Common myeloid progenitor, CD34-positive (primary cell): ENCODE results near the gene HOXC9.
A peak's percentile ranks its signal among the peaks of the same experiment; 100 is the strongest.

Experiments
- CTCF ChIA-PET: fragments of 350-600 bp; sonication (Branson Sonifier 250); formaldehyde crosslinking; loops from one replicate; lab custom pipeline; 2021; ENCODE audit warnings: antibody characterized with exemption; lab: Charles Lee
- POLR2A ChIA-PET: fragments of 350-600 bp; sonication (Branson Sonifier 250); formaldehyde crosslinking; loops from one replicate; lab custom pipeline; 2021; ENCODE audit warnings: antibody characterized with exemption; lab: Charles Lee
- DNase-seq, 3 donors: peaks; one replicate each; pipeline versions ENCODE4 v3.0.0 to v3.0.0-alpha.2; 2013
- H3K27ac ChIP-seq, 2 experiments: 1 replicate in 1 of 2; 2 replicates in 1 of 2; pipeline ENCODE4 v1.7.0; 2013; ENCODE audit warnings: inconsistent platforms in 2 of 2, low read length in 2 of 2, mild to moderate bottlenecking in 2 of 2, low read depth in 1 of 2, moderate library complexity in 1 of 2; ENCODE audit not compliant: severe bottlenecking in 2 of 2, insufficient read depth in 1 of 2, poor library complexity in 1 of 2
- H3K27me3 ChIP-seq, 5 experiments: replicated peaks in 2 of 5; 1 replicate in 3 of 5; 2 replicates in 2 of 5; pipeline versions ENCODE4 v1.6.1 to v1.7.0; 2013; ENCODE audit warnings: low read length in 4 of 5, mild to moderate bottlenecking in 2 of 5, moderate library complexity in 2 of 5, inconsistent platforms in 1 of 5; ENCODE audit not compliant: insufficient read depth in 5 of 5, control insufficient read depth in 4 of 5
- H3K36me3 ChIP-seq, 4 experiments: 1 replicate in 2 of 4; 2 replicates in 2 of 4; pipeline versions ENCODE4 v1.6.1 to v1.7.0; 2013; ENCODE audit warnings: low read length in 3 of 4, control low read depth in 1 of 4, mild to moderate bottlenecking in 1 of 4; ENCODE audit not compliant: control insufficient read depth in 4 of 4, insufficient read depth in 4 of 4
- H3K4me1 ChIP-seq, 4 experiments: 1 replicate in 3 of 4; 2 replicates in 1 of 4; pipeline versions ENCODE4 v1.6.1 to v1.7.1; 2013; ENCODE audit warnings: low read length in 3 of 4, mild to moderate bottlenecking in 3 of 4, control low read depth in 1 of 4, inconsistent platforms in 1 of 4, moderate library complexity in 1 of 4; ENCODE audit not compliant: control insufficient read depth in 4 of 4, insufficient read depth in 4 of 4; ENCODE audit errors: control extremely low read depth in 1 of 4
- H3K4me3 ChIP-seq, 7 experiments: 1 replicate in 4 of 7; 2 replicates in 3 of 7; pipeline versions ENCODE4 v1.5.1 to v1.7.0; 2013; ENCODE audit warnings: mild to moderate bottlenecking in 7 of 7, low read length in 6 of 7, moderate library complexity in 6 of 7, inconsistent platforms in 2 of 7, low read depth in 2 of 7, control low read depth in 1 of 7; ENCODE audit not compliant: insufficient read depth in 4 of 7, control insufficient read depth in 1 of 7; ENCODE audit errors: extremely low read depth in 1 of 7
- H3K9me3 ChIP-seq, 5 experiments: 1 replicate in 4 of 5; 2 replicates in 1 of 5; pipeline versions ENCODE4 v1.6.1 to v1.7.1; 2013; ENCODE audit warnings: low read length in 4 of 5, mild to moderate bottlenecking in 2 of 5, inconsistent platforms in 1 of 5, low read depth in 1 of 5, moderate library complexity in 1 of 5; ENCODE audit not compliant: control insufficient read depth in 4 of 5, insufficient read depth in 2 of 5; ENCODE audit errors: control extremely low read depth in 1 of 5
- WGBS: methylation state at CpG from one replicate; pipeline ENCODE4 v1.1.5; 2013; ENCODE audit not compliant: insufficient coverage; 5-methylcytosine and 5-hydroxymethylcytosine counted together

Gene HOXC9

DNA sequence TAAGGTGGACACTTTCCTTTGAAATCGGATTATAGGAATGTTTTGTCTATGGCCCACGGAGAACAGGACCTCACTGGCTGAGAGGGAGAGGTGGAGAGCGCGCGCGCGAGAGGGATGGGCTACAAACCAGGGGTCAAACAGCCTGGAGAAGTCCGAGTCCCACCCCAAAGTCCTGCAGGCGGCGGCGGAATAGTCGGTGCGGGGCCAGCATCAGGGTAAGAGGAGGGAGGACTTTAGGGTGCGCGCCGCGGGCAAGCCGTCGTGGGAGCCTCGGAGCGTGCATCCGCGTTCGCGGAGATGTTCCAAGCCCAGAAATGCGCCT lies 5.5 kb downstream of the HOXC9 start:
- no peaks in the 10 kb centered on the region for H3K9me3 ChIP-seq
- no peak overlapping the region for H3K27ac ChIP-seq
- H3K27me3 ChIP-seq: peaks cover 14 to 98% (median 64%) of the 10 kb centered on the region in 5 experiments

DNA sequence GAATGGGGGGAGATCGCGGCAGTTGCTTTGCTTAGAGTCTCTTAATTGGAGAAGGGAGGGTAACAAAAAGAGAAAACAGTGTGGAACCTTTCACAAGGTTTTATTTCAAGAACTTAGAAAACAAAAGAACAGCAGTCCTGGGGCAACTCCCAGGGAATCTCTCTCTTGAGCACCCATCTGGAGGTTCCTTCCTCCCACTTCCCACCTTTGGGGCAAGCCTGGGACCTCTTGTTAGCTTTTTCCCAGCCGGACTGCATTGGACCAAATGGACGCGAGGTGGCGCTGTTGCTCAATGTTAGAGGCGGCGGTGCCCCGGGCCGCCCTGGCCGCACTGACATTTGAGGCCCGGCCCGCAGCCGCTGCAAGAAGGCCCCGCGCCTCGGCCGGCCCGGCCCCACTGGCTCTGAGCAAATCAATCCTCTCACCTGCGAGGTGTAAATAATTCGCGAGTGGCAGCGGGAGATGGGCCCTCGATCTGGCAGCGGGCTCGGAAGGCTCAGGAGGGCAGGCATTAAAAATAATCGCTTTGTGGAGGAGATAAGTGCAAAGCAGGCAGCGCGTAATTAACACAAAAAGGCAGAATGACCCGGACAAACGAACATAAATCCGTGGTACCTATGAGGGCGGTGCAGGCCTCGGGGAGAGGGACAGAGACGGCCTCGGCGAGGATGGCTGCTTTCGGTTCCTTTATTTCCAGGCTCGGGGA lies 6.0 kb downstream of the HOXC9 start:
- DNase-seq: peak; percentile 73 to 80 (median 79)
- Histone ChIP-seq H3K27ac (no peak overlapping the region), H3K36me3 (no peaks in the 10 kb centered on the region), H3K4me1 (peaks cover 0 to 13% (median 8%) of the 10 kb centered on the region in 4 experiments), H3K9me3 (no peaks in the 10 kb centered on the region), H3K4me3 (peak overlapping the region in 4 of 7 experiments; percentile 32 to 72 (median 60)), H3K27me3 (peaks cover 15 to 98% (median 67%) of the 10 kb centered on the region in 5 experiments)
- ChIA-PET POLR2A (interaction anchor here (1.2 kb wide), 1 partner anchor 202 kb away, joined by 3 read pairs; no protein-coding TSS in a partner anchor), CTCF (interaction anchor here (1.0 to 6.7 kb wide), 11 partner anchors 10 to 209 kb away, joined by 4 to 101 read pairs (median 8); no protein-coding TSS in a partner anchor)
- WGBS: under 1% methylated on average over 37 of the region's 39 CpGs

More for the DNA sequence above, 5.5 kb downstream of the HOXC9 start:
- peaks cover 0 to 13% (median 8%) of the 10 kb centered on the region in 4 experiments for H3K4me1 ChIP-seq
- CTCF ChIA-PET: interaction anchor here (1.0 to 6.7 kb wide), 8 partner anchors 18 to 209 kb away, joined by 4 to 101 read pairs (median 8); no protein-coding TSS in a partner anchor
- POLR2A ChIA-PET: no interaction called here
- no peak overlapping the region for H3K4me3 ChIP-seq
- WGBS: 5% methylated on average over 26 of the region's 26 CpGs
- H3K36me3 ChIP-seq: no peaks in the 10 kb centered on the region
- no peak for DNase-seq

DNA sequence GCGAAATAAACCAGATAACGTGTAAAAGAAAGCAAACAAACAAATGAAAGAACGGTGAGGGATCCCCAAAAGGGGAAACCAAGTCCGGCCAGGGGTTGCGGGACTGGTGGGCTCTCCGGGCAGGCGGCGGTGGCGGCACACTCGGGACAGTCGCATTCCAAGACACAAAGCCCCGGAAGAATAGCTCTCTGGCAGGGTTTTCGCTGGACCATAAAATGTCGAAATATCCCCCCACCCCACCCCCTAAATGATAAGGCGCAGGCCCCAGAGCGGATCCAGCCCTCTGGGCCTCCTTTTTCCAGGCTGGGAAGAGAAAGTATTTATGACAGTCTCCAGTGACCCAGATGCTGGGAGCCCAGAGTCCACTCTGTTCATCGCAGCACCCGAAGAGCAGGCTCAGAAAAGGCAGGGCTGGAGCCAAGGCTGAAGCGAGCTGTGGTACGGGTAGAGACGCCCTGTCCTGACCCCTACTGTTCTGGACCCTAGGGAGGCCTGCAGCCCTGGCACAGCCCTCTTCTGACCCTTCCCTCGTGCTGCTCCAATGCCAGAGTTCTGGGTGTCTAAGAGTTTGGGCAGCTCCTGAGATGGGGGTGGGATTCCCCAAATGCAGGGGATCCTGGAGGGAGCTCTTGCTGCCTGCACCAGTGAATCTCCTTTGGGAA lies 6.7 kb downstream of the HOXC9 start:
- Histone ChIP-seq H3K36me3 (no peaks in the 10 kb centered on the region), H3K4me1 (peaks cover 0 to 13% (median 8%) of the 10 kb centered on the region in 4 experiments), H3K27me3 (peaks cover 17 to 98% (median 65%) of the 10 kb centered on the region in 5 experiments), H3K27ac (no peak overlapping the region), H3K4me3 (peak overlapping the region in 4 of 7 experiments; percentile 32 to 72 (median 60)), H3K9me3 (no peaks in the 10 kb centered on the region)
- ChIA-PET CTCF (interaction anchor here (0.6 to 6.7 kb wide), 16 partner anchors 9 to 208 kb away, joined by 3 to 101 read pairs (median 6); partner anchors contain the start of genes HOXC10 and HOXC5), POLR2A (interaction anchor here (1.2 kb wide), 1 partner anchor 201 kb away, joined by 3 read pairs; no protein-coding TSS in a partner anchor)
- WGBS: 4% methylated on average over 14 of the region's 22 CpGs
- no peak for DNase-seq

DNA sequence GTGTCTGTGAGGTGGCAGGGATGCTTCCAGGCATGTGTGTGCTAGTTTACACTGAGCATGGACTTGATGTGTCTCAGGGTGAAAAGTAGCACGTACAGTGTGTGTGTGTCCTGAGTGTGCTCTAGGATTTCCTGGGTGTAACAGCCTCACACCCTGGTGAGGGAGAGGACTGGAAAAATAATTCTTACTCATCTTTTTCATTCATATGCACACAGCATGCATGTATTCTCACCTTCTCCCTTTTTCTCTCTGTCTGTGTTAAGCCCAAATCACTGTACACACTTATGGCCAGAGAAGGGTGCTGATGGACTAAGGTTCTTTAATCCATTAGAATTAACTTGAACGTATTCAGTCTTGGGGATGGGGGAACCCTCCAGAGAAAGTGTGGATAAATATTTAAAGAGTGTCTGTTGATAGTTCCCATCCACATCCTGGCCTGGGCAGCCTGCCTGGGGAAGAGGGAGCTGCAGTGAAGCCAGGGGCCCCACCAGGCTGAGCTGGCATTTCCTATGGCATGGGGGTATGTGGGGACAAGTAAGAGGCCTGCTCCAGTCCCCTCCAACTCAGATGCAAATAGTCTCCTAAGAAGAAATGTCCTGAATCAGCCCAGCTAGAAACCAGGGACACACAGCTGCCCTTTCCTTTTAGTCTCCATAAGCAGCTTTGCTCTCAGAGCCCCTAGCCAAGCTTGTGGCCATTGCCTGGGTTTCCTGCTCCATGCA lies 7.7 kb downstream of the HOXC9 start:
- Histone ChIP-seq H3K27ac (no peak overlapping the region), H3K9me3 (no peaks in the 10 kb centered on the region), H3K27me3 (peaks cover 14 to 98% (median 69%) of the 10 kb centered on the region in 5 experiments), H3K4me3 (no peak overlapping the region), H3K36me3 (no peaks in the 10 kb centered on the region), H3K4me1 (peaks cover 0 to 13% (median 8%) of the 10 kb centered on the region in 4 experiments)
- CTCF ChIA-PET: interaction anchor here (0.7 to 6.7 kb wide), 14 partner anchors 8 to 207 kb away, joined by 3 to 101 read pairs (median 6); partner anchors contain the start of genes HOXC10 and HOXC5
- POLR2A ChIA-PET: interaction anchor here (1.2 kb wide), 1 partner anchor 200 kb away, joined by 3 read pairs; no protein-coding TSS in a partner anchor
- no CpG with 5 or more reads among the region's 2 CpGs for WGBS
- DNase-seq: no peak

DNA sequence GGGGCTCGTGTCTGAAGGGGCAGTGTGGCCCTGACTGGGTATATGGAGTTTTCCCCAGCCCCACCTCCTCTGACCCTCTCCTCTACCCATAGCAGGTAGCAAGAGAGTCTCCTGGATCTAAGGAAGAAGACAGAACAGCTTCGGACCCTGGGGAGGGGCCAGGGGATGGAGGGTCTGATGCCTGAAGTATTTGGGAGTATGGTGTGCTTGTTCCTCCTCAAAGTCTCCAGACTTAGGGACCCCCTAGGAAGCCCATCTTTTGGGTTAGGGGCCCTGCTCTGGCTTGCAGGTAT lies 8.2 kb downstream of the HOXC9 start:
- DNase-seq: no peak
- Histone ChIP-seq H3K36me3 (no peaks in the 10 kb centered on the region), H3K4me3 (no peak overlapping the region), H3K27me3 (peaks cover 14 to 98% (median 69%) of the 10 kb centered on the region in 5 experiments), H3K27ac (no peak overlapping the region), H3K9me3 (no peaks in the 10 kb centered on the region), H3K4me1 (peaks cover 0 to 13% (median 8%) of the 10 kb centered on the region in 4 experiments)
- CTCF ChIA-PET: interaction anchor here (0.9 to 6.7 kb wide), 8 partner anchors 15 to 207 kb away, joined by 3 to 101 read pairs (median 10); partner anchors contain the start of gene HOXC5
- 33% methylated on average over 1 of the region's 2 CpGs for WGBS
- POLR2A ChIA-PET: no interaction called here

DNA sequence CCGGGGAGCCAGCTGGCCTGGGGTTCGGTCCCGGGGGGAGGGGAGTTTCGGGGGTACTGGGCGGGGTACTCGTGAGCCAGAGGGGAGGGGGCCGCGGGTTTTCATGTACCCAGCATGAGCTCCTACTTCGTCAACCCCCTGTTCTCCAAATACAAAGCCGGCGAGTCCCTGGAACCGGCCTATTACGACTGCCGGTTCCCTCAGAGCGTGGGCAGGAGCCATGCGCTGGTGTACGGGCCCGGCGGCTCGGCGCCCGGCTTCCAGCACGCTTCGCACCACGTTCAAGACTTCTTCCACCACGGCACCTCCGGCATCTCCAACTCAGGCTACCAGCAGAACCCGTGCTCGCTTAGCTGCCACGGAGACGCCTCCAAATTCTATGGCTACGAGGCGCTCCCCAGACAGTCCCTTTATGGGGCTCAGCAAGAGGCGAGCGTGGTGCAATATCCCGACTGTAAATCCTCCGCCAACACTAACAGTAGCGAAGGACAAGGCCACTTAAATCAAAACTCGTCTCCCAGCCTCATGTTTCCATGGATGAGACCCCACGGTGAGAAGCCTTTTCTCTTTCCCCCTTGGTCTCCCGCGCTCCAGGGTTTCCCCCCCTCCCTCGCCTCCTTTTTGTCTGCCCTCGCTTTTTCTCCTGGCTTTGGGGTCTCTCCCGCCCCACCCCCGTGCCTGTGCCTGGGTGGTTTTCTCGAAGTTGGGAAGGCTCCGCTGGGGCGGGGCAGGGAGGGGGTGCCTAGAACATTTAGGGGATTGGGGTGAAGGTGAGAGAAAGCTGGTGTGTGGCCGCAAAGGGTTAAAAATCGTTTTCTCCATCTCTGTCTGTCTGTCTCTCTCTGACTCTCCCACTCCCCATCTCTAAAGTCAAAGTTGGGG lies 9.5 kb downstream of the HOXC9 start:
- WGBS: 4% methylated on average over 27 of the region's 51 CpGs
- Histone ChIP-seq H3K9me3 (no peaks in the 10 kb centered on the region), H3K4me1 (peaks cover 0 to 15% (median 9%) of the 10 kb centered on the region in 4 experiments), H3K27ac (no peak overlapping the region), H3K27me3 (peaks cover 14 to 98% (median 67%) of the 10 kb centered on the region in 5 experiments), H3K36me3 (no peaks in the 10 kb centered on the region), H3K4me3 (no peak overlapping the region)
- ChIA-PET CTCF (interaction anchor here (0.6 to 6.3 kb wide), 12 partner anchors 16 to 209 kb away, joined by 3 to 59 read pairs (median 6); partner anchors contain the start of gene HOXC5), POLR2A (interaction anchor here (0.6 kb wide), 1 partner anchor 14 kb away, joined by 3 read pairs; no protein-coding TSS in a partner anchor)
- peak in 2 of 3 donors; percentile 44 to 49 for DNase-seq
